ENCODE measurements around the gene ILRUN.

DNA sequence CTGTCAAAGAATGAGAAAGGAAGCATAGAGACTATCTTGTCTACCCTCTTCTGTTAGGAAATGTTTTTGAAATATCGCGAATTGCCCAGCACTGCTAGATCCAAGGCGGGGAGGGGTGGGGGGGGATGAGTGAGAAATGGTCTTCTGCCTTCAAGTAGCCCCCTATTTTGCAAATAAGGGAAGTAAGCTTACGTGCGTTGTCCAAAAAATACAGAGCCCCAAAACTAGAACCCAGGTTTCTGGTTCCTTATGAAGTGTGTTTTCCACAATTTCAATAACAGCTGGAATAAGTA lies 923 bp upstream of the ILRUN start:
- TF ChIP-seq, protein P1, sequence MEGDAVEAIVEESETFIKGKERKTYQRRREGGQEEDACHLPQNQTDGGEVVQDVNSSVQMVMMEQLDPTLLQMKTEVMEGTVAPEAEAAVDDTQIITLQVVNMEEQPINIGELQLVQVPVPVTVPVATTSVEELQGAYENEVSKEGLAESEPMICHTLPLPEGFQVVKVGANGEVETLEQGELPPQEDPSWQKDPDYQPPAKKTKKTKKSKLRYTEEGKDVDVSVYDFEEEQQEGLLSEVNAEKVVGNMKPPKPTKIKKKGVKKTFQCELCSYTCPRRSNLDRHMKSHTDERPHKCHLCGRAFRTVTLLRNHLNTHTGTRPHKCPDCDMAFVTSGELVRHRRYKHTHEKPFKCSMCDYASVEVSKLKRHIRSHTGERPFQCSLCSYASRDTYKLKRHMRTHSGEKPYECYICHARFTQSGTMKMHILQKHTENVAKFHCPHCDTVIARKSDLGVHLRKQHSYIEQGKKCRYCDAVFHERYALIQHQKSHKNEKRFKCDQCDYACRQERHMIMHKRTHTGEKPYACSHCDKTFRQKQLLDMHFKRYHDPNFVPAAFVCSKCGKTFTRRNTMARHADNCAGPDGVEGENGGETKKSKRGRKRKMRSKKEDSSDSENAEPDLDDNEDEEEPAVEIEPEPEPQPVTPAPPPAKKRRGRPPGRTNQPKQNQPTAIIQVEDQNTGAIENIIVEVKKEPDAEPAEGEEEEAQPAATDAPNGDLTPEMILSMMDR (IDR thresholded peaks at IDR 0.05): no peak
- TF ChIP-seq POLR2AphosphoS5 (IDR thresholded peaks at IDR 0.05; ENCODE audit: insufficient read depth in 1 of 2, low read depth in 1 of 2): no peak
